GM20000 (cell line): ENCODE results near the gene KDM4B.

Experiments
- DNase-seq: peaks from one replicate; pipeline ENCODE4 v3.0.0; 2012; ENCODE audit warnings: low spot score
- TF ChIP-seq, protein P1 (sequence below): IDR thresholded peaks from 2 replicates; pipeline ENCODE4 v1.5.1; 2012; ENCODE audit warnings: mild to moderate bottlenecking, control low read depth; ENCODE audit errors: extremely low read depth, missing control alignments

KDM4B gene

DNA sequence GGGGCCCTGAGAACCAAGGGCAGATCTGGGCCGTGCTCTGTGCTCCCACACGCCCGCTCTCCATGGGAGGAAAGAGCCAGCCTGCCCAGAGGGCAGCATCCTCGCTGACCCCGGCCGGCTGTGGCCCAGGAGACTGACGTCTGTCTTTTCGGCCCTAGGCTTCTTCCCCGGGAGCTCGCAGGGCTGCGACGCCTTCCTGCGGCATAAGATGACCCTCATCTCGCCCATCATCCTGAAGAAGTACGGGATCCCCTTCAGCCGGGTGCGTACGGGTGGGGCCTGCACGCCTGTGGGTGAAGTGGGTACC, 108.2 kb downstream of the KDM4B start:
- TF ChIP-seq, protein P1, sequence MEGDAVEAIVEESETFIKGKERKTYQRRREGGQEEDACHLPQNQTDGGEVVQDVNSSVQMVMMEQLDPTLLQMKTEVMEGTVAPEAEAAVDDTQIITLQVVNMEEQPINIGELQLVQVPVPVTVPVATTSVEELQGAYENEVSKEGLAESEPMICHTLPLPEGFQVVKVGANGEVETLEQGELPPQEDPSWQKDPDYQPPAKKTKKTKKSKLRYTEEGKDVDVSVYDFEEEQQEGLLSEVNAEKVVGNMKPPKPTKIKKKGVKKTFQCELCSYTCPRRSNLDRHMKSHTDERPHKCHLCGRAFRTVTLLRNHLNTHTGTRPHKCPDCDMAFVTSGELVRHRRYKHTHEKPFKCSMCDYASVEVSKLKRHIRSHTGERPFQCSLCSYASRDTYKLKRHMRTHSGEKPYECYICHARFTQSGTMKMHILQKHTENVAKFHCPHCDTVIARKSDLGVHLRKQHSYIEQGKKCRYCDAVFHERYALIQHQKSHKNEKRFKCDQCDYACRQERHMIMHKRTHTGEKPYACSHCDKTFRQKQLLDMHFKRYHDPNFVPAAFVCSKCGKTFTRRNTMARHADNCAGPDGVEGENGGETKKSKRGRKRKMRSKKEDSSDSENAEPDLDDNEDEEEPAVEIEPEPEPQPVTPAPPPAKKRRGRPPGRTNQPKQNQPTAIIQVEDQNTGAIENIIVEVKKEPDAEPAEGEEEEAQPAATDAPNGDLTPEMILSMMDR, result no peak
- no peak for DNase-seq

DNA sequence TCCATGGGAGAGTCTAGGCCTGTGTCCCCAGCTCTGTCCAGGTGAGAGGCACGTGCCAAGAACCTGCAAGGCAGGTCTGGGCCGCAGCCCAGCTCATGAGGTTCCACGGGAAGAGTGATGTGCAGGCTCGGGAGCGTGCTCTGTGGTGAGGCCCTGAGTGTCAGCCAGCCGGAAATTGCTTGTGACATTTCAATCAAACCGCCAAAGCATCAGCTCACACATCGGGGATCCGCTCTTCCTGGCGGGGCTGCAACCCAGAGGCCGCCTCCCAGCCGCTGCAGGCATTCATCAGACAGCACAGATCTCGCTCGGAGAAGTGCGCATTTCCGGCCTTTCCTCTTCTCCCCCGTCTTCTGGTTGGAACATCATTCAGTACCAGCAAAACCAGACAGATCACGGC, 109.3 kb downstream of the KDM4B start:
- TF ChIP-seq, protein P1, result no peak
- no peak for DNase-seq

DNA sequence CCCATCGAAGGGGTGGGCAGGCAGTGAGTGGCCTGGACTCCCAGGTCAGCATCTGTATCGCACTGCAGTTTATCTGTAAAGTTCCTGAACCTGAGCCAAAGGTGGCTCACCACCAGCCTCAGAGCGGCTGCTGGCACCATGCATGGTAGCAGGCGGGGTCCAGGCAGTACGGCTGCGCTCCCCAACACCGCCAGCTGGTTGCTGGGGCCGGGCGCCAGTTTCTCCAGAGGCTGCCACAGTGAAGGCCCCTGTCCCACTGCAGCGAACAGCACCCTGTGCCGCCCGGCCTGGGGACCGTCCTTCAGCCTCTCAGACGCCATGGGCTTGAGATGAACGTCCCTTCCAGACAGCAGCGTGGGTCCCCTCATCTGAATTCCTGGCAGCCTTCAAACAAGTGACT, 109.8 kb downstream of the KDM4B start:
- TF ChIP-seq, protein P1, result no peak
- DNase-seq, result no peak

DNA sequence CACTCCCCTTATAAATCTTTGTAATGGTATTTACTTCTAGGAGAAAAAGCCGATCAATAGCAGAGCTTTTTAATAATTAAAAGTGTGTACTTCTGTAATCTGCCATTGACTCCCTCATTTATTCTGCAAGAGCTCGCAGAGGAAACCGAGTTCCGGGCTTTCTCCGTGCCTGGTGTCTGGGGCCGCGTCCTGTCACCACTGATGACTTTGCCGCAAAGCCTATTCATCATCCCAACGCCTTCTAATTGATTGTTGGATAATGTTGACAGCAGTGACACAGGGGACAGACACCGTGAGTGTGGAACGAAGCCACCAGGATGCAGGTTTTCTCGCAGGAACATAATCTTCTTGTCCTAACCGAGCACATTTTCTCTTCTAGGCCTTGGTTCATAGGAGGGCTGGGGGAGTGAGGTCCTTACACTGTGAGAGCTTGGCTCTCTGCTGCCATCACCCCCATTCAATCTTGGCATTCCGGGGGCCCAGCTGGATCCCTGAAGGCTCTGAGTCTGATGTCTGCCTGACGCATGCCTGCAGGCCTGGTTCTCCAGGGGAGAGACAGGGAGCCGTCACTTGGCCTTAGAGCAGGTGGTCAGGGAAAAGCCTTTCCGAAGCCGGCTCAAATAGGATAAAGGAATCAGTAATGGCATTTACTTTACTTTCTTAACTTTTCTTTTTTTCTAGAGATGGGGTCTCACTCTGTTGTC, 110.3 kb downstream of the KDM4B start:
- TF ChIP-seq, protein P1, result no peak
- DNase-seq, result no peak

DNA sequence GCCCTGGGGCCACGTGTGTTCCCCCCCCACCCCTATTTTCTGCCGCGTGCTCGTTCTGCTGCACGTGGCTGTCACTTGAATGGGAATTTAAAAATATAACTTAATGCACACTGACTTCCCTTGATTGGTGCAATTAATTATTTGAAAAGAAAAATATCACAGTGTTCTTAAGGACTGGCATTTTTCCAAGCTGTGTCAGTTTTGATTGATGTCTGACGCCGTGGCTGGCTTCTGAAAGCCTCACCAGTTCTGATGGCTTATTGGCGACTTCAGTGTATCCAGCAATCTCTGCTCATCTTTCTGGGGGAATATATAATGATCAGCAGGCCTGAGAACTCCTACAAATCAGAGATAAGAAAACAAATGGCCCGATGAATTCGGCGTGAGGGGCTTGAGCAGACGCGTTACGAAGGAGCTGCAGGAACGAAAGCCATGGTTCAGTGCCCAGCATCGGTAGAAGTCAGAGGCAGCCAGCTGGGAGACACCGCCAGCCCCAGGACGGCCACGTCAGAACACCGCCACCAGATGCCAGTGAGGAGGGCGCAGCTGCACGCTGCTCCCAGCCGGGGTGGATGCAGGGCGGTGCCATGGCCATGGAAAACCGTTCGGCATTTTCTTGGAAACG, 111.2 kb downstream of the KDM4B start:
- DNase-seq, result no peak
- TF ChIP-seq, protein P1, result no peak

DNA sequence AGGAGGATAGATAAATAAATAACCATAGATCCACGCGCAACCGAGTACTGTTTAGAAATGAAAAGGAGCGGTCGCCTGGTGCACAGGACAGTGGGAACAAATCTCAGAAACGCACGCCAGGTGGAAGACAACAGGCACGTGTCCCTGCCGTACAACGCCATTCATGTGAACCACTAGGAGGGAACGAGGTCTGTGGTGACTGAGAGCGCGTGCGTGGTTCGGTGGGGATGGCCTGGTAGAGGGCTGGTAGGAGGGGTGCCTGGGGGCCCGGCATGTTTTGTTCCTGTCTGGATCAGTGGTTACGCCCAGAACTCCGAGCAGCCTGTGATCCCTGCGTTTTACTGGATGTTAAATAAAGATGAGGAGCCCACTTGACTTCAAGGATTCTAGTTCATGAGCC, 111.9 kb downstream of the KDM4B start:
- TF ChIP-seq, protein P1, result no peak
- no peak for DNase-seq

DNA sequence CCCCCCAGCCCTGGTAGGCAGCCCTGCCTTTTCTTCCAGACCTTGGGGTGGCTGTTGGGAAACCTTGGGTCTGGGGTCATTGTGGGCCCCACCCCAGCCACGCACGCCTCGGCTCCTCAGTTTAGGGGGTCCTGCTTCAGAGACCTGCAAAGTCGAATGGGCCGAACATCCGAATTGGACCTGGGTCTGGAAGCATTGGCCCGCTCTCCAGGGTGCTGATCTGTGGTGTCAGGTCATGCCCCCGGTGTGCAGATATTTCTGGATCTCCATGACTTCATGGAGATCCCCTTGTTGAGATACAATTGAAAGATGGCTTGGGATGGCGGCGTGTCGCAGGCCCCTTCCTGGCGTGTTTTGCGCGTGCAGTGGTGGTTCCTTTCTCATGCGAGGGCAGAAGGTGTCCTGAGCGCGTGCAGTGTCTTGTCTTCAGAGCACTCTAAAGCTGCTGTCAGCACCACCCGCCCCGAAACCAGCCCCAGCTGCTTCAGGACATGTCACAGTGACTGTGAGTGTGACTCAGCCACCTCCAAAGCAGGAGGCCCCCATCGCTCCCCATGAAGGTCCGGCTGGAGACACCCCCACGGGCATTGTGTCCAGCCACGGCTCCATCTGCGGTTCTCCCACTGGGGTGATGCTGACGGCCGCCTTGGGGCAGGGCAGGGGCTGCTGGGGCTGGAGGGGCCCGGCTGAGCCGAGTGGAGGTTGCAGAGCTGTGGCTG, 112.7 kb downstream of the KDM4B start:
- TF ChIP-seq, protein P1, result no peak
- DNase-seq, result no peak
